Gastroesophageal sphincter (tissue), 4 donors: ENCODE measurements around the gene MYO18A. TPM values are rescaled to one million over a fixed set of nuclear protein-coding genes. Genes with fewer than 3 reads are reported as not detected.

ENCODE experiments used
- ATAC-seq: fragments of 150-250 bp; one replicate; pipeline ENCODE4 v1.9.1; 2016; ENCODE audit warnings: mild to moderate bottlenecking, moderate library complexity
- H3K27ac ChIP-seq, 4 donors: fragments of 200-600 bp; sonication (generic) in 3 of 4; 1 replicate in 3 of 4; 2 replicates in 1 of 4; pipeline ENCODE4 v1.5.1; 2016 to 2019
- H3K27me3 ChIP-seq: fragments of 200-600 bp; sonication (generic); one replicate; pipeline ENCODE4 v1.5.1; 2019
- H3K36me3 ChIP-seq, 2 donors: fragments of 200-600 bp; sonication (generic); one replicate each; pipeline ENCODE4 v1.5.1; 2019; ENCODE audit warnings: control low read depth in 1 of 2
- H3K4me1 ChIP-seq, 3 donors: fragments of 200-600 bp; sonication (generic); 1 replicate in 2 of 3; 2 replicates in 1 of 3; pipeline ENCODE4 v1.5.1; 2016 to 2019; ENCODE audit warnings: control low read depth in 2 of 3
- H3K4me3 ChIP-seq, 2 donors: fragments of 200-600 bp; sonication (generic); one replicate each; pipeline ENCODE4 v1.5.1; 2019; ENCODE audit warnings: mild to moderate bottlenecking in 1 of 2, moderate library complexity in 1 of 2
- H3K9me3 ChIP-seq, 3 donors: fragments of 200-600 bp; sonication (generic); one replicate each; pipeline ENCODE4 v1.5.1; 2017 to 2019; ENCODE audit warnings: control low read depth in 2 of 3
- EP300 ChIP-seq: sonication (generic); formaldehyde crosslinking; IDR thresholded peaks from one replicate; pipeline ENCODE4 v1.6.1; 2017; ENCODE audit warnings: antibody characterized with exemption, mild to moderate bottlenecking
- POLR2A ChIP-seq, 2 donors: fragments of 450-650 bp; IDR thresholded peaks; one replicate each; pipeline ENCODE4 v1.6.1; 2017; ENCODE audit warnings: antibody characterized with exemption in 2 of 2, mild to moderate bottlenecking in 2 of 2, moderate library complexity in 1 of 2
- POLR2AphosphoS5 ChIP-seq: sonication (generic); formaldehyde crosslinking; IDR thresholded peaks from one replicate; pipeline ENCODE4 v1.6.1; 2017; ENCODE audit warnings: antibody characterized with exemption
- WGBS, 2 donors: methylation state at CpG; one replicate each; pipeline ENCODE4 v1.1.5; 2018; ENCODE audit warnings: low coverage in 1 of 2; 5-methylcytosine and 5-hydroxymethylcytosine counted together
- total RNA-seq, 4 donors: library from RNA; depleted of rRNA; stranded (reverse); fragments of >200 nt; gene quantifications; one replicate each; pipeline ENCODE4 v1.1.0, GENCODE V29; 2016
- TF ChIP-seq, protein P1 (sequence below), 4 experiments: fragments of 200-600 bp in 2 of 4; fragments of 450-650 bp in 2 of 4; sonication (generic) in 1 of 4; IDR thresholded peaks; one replicate each; pipeline ENCODE4 v1.5.1; 2017 to 2019; ENCODE audit warnings: antibody characterized with exemption in 4 of 4, mild to moderate bottlenecking in 2 of 4, moderate library complexity in 2 of 4

The MYO18A gene
- total RNA-seq, 4 donors from 2014 or later: 45.5 to 70.5 (median 56.5) TPM

DNA sequence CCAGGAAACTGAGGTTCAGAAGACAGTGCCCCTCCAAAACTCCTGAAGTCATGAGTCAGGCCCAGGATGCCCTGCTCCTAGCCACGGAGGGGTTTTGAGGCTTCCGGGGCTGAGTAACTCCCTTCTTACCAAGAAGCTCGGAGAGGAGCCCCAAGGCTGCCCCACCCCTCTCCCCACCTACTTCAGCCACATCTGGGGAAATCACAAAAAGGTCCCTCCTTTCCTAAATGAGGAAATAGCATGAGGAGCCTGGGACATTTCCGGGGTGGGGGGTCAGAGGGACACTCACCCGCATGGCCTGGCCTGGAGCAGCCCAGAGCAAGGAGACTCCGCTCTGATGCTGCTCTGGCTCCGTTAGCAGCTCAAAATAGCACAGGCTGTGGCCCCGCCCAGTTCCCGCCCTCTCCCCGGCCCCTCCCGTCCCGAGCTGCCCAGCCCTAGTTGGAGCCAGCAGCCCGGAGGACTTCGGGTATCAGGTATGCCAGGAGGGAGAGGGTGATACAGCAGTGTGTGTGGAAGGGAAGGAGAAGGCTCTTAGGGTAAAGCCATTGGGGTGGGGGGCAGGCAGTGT is 40.1 kb downstream of the MYO18A start:
- Histone ChIP-seq H3K36me3 (peaks cover 0 to 8% of the 10 kb centered on the region in 2 donors), H3K27ac (peak overlapping the region; percentile 18 to 87 (median 80)), H3K9me3 (no peaks in the 10 kb centered on the region), H3K4me1 (peaks cover 0 to 58% (median 26%) of the 10 kb centered on the region in 3 donors), H3K27me3 (no peaks in the 10 kb centered on the region), H3K4me3 (peak overlapping the region; percentile 1 to 48)
- peak; percentile 9 for TF ChIP-seq POLR2AphosphoS5
- peak in 1 of 2 donors; percentile 39 for TF ChIP-seq POLR2A (IDR thresholded peaks at IDR 0.05)
- no peak for TF ChIP-seq EP300
- TF ChIP-seq, protein P1, sequence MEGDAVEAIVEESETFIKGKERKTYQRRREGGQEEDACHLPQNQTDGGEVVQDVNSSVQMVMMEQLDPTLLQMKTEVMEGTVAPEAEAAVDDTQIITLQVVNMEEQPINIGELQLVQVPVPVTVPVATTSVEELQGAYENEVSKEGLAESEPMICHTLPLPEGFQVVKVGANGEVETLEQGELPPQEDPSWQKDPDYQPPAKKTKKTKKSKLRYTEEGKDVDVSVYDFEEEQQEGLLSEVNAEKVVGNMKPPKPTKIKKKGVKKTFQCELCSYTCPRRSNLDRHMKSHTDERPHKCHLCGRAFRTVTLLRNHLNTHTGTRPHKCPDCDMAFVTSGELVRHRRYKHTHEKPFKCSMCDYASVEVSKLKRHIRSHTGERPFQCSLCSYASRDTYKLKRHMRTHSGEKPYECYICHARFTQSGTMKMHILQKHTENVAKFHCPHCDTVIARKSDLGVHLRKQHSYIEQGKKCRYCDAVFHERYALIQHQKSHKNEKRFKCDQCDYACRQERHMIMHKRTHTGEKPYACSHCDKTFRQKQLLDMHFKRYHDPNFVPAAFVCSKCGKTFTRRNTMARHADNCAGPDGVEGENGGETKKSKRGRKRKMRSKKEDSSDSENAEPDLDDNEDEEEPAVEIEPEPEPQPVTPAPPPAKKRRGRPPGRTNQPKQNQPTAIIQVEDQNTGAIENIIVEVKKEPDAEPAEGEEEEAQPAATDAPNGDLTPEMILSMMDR (IDR thresholded peaks at IDR 0.05): no peak
- WGBS, 2 donors: 0% methylated on average over 2 of the region's 14 CpGs; no CpG with 5 or more reads in 1 of the 2 donors
- ATAC-seq: peak; percentile 95

DNA sequence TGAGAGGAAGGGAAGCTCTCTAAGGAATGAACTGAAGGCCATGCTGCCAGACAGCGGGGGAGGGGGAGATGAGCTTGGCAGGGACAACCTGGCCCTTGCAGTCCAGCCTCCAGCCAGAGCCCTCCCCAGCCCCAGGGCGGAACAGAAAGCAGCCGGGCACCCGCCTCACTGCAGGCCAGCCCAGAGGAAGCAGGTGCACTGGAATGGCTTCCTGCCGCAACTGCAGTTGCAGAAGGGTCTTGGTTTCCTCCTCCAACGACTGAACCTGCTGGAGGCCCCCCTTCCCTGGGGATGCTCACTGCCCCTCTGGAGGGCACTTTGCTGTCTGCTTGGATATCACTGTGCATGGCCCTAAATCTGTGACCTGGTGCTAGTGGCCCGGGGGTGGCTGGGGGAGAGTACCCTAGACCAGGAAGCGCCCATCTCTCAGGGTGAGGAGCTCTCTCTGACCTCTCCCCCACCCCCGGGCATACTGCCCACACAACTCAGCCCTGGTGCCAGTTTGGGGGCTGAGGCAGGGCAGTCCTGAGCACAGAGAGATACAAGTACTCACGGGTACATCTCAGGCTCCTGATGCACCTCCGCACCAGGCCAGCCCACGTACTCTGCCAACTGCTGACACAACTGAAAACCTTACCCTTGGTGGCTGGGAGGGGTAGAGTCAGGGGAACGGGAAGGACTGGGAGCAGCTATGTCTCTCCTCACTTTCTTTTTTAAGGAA is 41.1 kb downstream of the MYO18A start:
- Histone ChIP-seq H3K36me3 (peaks cover 0 to 8% of the 10 kb centered on the region in 2 donors), H3K9me3 (no peaks in the 10 kb centered on the region), H3K4me1 (peaks cover 0 to 50% (median 23%) of the 10 kb centered on the region in 3 donors), H3K4me3 (peak overlapping the region; percentile 0 to 48), H3K27ac (peak overlapping the region in 3 of 4 donors; percentile 77 to 87 (median 84)), H3K27me3 (no peaks in the 10 kb centered on the region)
- TF ChIP-seq POLR2AphosphoS5 (no peak), EP300 (no peak), POLR2A (IDR thresholded peaks at IDR 0.05) (no peak)
- TF ChIP-seq, protein P1 (IDR thresholded peaks at IDR 0.05): no peak
- WGBS, 2 donors: 18% methylated on average over 3 of the region's 13 CpGs; no CpG with 5 or more reads in 1 of the 2 donors
- ATAC-seq: peak; percentile 26

DNA sequence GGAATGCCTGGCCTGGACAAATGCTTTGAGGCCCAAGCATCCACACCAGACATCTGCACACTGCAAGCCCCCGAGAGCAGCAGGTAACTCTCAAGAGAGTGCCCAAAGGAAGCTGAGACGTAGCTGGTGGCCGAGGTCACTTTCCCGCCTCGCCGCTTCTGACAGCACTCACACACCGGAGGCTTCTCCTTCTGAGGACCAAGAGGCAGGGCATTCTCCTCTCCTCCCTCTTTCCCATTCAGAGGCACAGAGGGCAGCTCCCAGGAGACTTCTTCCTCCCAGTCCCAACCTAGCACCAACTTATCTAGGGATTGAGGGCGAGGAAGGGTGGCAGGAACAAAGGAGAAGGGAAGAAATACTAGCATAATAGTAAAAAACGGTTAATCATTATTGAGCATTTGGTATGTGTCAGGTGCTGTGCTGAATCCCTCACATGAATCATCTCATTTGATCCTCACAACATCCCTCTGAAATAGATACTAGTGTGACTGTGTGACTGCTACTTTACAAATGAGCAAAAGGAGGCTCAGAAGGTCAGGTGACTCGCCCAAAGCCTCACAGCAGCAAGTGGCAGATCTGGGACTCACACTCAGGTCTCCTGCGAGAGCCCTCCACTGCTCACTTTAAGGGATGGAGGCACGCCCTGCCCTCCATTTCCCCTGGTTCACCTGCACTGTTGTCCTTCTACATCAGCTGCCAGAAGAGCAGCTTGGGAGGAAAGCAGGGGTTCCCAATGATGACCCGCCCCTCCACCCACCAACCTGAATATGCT is 41.8 kb downstream of the MYO18A start:
- peaks cover 0 to 8% of the 10 kb centered on the region in 2 donors for H3K36me3 ChIP-seq
- H3K4me1 ChIP-seq: peaks cover 0 to 52% (median 26%) of the 10 kb centered on the region in 3 donors
- no peak for TF ChIP-seq POLR2A (IDR thresholded peaks at IDR 0.05)
- TF ChIP-seq, protein P1 (IDR thresholded peaks at IDR 0.05): no peak
- TF ChIP-seq POLR2AphosphoS5: no peak
- no peak for TF ChIP-seq EP300
- ATAC-seq: no peak
- WGBS, 2 donors: 45 to 64% methylated on average over 2 to 5 of the region's 13 CpGs
- peak overlapping the region in 1 of 2 donors; percentile 48 for H3K4me3 ChIP-seq
- H3K27me3 ChIP-seq: no peaks in the 10 kb centered on the region
- peak overlapping the region in 3 of 4 donors; percentile 77 to 87 (median 84) for H3K27ac ChIP-seq
- no peaks in the 10 kb centered on the region for H3K9me3 ChIP-seq

DNA sequence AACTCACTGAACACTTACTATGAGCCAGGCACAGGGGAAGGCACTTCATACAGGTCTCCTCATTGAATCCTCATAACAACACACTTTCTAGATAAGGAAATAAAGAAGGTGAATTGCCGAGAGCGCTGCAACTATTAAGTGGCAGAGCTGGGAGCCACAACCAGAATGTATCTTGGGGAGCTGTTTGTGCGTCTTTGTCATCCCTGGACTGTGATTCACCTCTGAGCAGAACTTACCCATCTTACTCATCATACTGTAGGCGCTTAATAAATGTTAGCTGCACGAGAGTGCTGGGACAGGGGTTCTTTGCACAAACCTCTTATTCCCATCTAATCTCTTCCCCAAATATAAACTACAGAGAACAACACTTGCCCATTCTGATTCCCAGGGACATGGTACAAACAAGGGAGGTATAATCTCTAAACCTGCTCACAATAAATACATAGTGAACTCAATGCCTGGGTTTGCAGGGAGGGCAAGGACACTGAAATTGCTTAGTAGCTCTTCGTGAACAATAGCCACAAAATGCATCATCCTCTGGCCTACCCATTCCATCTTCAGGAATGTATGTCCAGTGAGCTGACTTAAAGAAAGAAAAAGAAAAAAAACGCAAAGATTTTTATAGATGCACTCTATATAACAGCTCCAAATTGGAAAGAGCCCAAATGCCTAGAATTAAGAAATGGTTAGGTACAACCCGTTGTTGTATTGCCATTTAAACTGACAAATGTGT is 43.0 kb downstream of the MYO18A start:
- no peak for ATAC-seq
- Histone ChIP-seq H3K27ac (no peak overlapping the region), H3K9me3 (no peaks in the 10 kb centered on the region), H3K4me1 (peaks cover 0 to 64% (median 35%) of the 10 kb centered on the region in 3 donors), H3K36me3 (peaks cover 0 to 8% of the 10 kb centered on the region in 2 donors), H3K27me3 (no peaks in the 10 kb centered on the region), H3K4me3 (no peak overlapping the region)
- WGBS, 2 donors: 73 to 91% methylated on average over 6 to 8 of the region's 8 CpGs
- TF ChIP-seq EP300 (no peak), POLR2A (IDR thresholded peaks at IDR 0.05) (no peak), POLR2AphosphoS5 (no peak)
- TF ChIP-seq, protein P1 (IDR thresholded peaks at IDR 0.05): no peak
